Stimulated activated naive B cell treated with anti-CD40 and anti-IgM and Interleukin-4, amounts not matched to agents 10 μg/mL and 1 μg/mL and 100 μg/mL, for 72 hours (primary cell): Measurements from ENCODE around the gene CES3.
"Not testable (repeated sequence)": the region's sequence is repeated elsewhere in the genome, so short reads cannot be mapped to it uniquely, and the experiment has no call there.

Source experiments
- ATAC-seq, 2 donors: fragments of 150-1000 bp; cut with Tn5 transposase; replicated peaks; 2 replicates each; pipeline ENCODE4 v1.10.0; 2021; ENCODE audit warnings: moderate library complexity in 1 of 2
- DNase-seq: peaks from one replicate; pipeline ENCODE4 v3.0.0; 2021
- H3K27ac Mint-ChIP-seq: one replicate; pipeline ENCODE4 v1.8.0; 2022; ENCODE audit warnings: mild to moderate bottlenecking, mixed read lengths
- H3K27me3 Mint-ChIP-seq, 2 donors: one replicate each; pipeline ENCODE4 v1.8.0; 2022; ENCODE audit warnings: mixed read lengths in 2 of 2
- H3K36me3 Mint-ChIP-seq, 2 donors: one replicate each; pipeline ENCODE4 v1.8.0; 2022; ENCODE audit warnings: mixed read lengths in 2 of 2, mild to moderate bottlenecking in 1 of 2
- H3K4me1 Mint-ChIP-seq, 2 donors: one replicate each; pipeline ENCODE4 v1.8.0; 2022; ENCODE audit warnings: mixed read lengths in 2 of 2, mild to moderate bottlenecking in 1 of 2
- H3K4me3 Mint-ChIP-seq, 2 donors: one replicate each; pipeline ENCODE4 v1.8.0; 2022; ENCODE audit warnings: mild to moderate bottlenecking in 2 of 2, mixed read lengths in 2 of 2, moderate library complexity in 1 of 2
- H3K9me3 Mint-ChIP-seq, 2 donors: one replicate each; pipeline ENCODE4 v1.8.0; 2022; ENCODE audit warnings: mixed read lengths in 2 of 2, mild to moderate bottlenecking in 1 of 2

Gene CES3

DNA sequence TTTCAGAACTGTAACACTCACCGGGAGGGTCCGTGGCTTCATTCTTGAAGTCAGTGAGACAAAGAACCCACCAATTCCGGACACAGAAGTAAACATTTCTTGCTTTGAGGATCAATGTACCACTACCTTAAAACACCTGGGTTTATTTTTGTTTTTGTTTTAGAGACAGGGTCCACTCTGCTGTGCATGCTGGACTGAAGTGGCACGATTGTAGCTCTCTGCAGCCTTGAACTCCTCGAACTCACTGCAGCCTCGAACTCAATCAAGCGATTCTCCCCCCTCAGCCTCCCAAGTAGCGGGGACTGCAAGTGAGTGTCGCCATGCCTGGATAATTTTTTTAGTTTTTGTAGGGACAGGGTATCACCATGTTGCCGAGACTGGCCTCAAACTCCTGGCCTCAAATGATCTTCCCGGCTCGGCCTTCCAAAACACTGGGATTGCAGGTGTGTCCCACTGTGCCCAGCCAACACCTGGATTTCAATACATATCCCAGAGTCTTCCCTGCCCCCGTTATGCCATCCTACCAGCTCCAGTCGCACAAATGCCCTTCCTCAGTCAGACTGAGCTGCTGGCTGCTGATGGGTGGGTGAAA is 14.3 kb downstream of the CES3 start:
- Mint-ChIP-seq H3K27ac (no peak overlapping the region), H3K36me3 (no peaks in the 10 kb centered on the region), H3K4me3 (no peak overlapping the region), H3K4me1 (peaks cover 5 to 10% of the 10 kb centered on the region in 2 donors), H3K9me3 (no peaks in the 10 kb centered on the region), H3K27me3 (peaks cover 8 to 24% of the 10 kb centered on the region in 2 donors)
- DNase-seq = no peak
- no peak for ATAC-seq

GRCh38 chr16:66976746-66977145 is 15.7 kb downstream of the CES3 start:
- H3K4me3 Mint-ChIP-seq = no peak overlapping the region
- peaks cover 5 to 10% of the 10 kb centered on the region in 2 donors for H3K4me1 Mint-ChIP-seq
- no peaks in the 10 kb centered on the region for H3K9me3 Mint-ChIP-seq
- H3K36me3 Mint-ChIP-seq = no peaks in the 10 kb centered on the region
- ATAC-seq = no peak
- peaks cover 8 to 24% of the 10 kb centered on the region in 2 donors for H3K27me3 Mint-ChIP-seq
- no peak for DNase-seq
- H3K27ac Mint-ChIP-seq = no peak overlapping the region

GRCh38 chr16:66977341-66978113 is 16.5 kb downstream of the CES3 start:
- no peak overlapping the region for H3K27ac Mint-ChIP-seq

GRCh38 chr16:66979011-66979717 is 18.1 kb downstream of the CES3 start:
- Mint-ChIP-seq H3K9me3 (no peaks in the 10 kb centered on the region), H3K27me3 (peaks cover 8 to 15% of the 10 kb centered on the region in 2 donors), H3K27ac (no peak overlapping the region), H3K36me3 (no peaks in the 10 kb centered on the region), H3K4me3 (no peak overlapping the region), H3K4me1 (peaks cover 5 to 10% of the 10 kb centered on the region in 2 donors)
- DNase-seq (no peak), ATAC-seq (no peak)

More at GRCh38 chr16:66977341-66978113, 16.5 kb downstream of the CES3 start:
- no peaks in the 10 kb centered on the region for H3K9me3 Mint-ChIP-seq
- ATAC-seq (peak; percentile 99), DNase-seq (peak; percentile 71)
- H3K36me3 Mint-ChIP-seq = no peaks in the 10 kb centered on the region
- no peak overlapping the region for H3K4me3 Mint-ChIP-seq
- H3K4me1 Mint-ChIP-seq = peaks cover 5 to 10% of the 10 kb centered on the region in 2 donors
- H3K27me3 Mint-ChIP-seq = peaks cover 8 to 24% of the 10 kb centered on the region in 2 donors

GRCh38 chr16:66983033-66983432 is 22.0 kb downstream of the CES3 start:
- Mint-ChIP-seq H3K36me3 (no peaks in the 10 kb centered on the region), H3K9me3 (no peaks in the 10 kb centered on the region), H3K27me3 (peaks cover 0 to 7% of the 10 kb centered on the region in 2 donors), H3K4me1 (no peaks in the 10 kb centered on the region), H3K27ac (no peak overlapping the region), H3K4me3 (no peak overlapping the region)
- ATAC-seq (no peak), DNase-seq (no peak)

GRCh38 chr16:66984892-66985311 is 23.8 kb downstream of the CES3 start:
- peak; percentile 72 to 80 for ATAC-seq
- H3K4me1 Mint-ChIP-seq = no peaks in the 10 kb centered on the region
- peak overlapping the region; percentile 31 for H3K27ac Mint-ChIP-seq

GRCh38 chr16:66986559-66986958 is 25.5 kb downstream of the CES3 start:
- no peak for DNase-seq
- H3K36me3 Mint-ChIP-seq = no peaks in the 10 kb centered on the region
- H3K27me3 Mint-ChIP-seq = peaks cover 0 to 9% of the 10 kb centered on the region in 2 donors
- H3K9me3 Mint-ChIP-seq = no peaks in the 10 kb centered on the region
- H3K27ac Mint-ChIP-seq = no peak overlapping the region
- H3K4me3 Mint-ChIP-seq = no peak overlapping the region
- no peak for ATAC-seq
- H3K4me1 Mint-ChIP-seq = no peaks in the 10 kb centered on the region

More at GRCh38 chr16:66984892-66985311, 23.8 kb downstream of the CES3 start:
- no peaks in the 10 kb centered on the region for H3K36me3 Mint-ChIP-seq
- H3K9me3 Mint-ChIP-seq = no peaks in the 10 kb centered on the region
- DNase-seq = no peak
- H3K27me3 Mint-ChIP-seq = peaks cover 0 to 9% of the 10 kb centered on the region in 2 donors
- no peak overlapping the region for H3K4me3 Mint-ChIP-seq

DNA sequence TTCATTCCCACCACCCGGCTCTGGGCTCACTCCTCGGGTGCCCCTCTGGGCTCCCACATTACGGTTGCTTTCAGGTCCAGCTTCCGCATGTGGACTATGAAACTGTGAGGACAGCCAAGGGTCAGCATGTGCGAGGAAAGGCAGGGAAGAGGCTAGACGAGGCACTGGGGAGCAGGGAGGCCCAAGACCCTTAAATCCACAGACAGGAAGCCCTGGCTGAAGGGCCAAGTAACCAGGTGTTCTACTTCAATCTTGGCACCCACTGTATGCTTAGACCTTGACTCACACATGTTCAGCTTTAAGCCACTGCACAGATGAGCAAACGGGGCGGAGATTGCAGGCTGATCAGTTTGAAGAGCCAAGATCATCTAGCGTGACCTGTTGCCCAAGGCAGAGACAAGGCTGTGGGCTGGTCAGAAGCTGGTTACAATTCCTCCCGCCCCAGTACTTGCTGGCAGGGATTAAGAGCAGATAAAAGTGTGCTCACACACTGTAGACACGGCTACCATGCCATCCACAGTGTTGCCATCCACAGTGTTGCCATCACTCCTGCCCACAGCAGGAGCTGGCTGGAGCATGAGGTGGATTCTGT is 27.2 kb downstream of the CES3 start, which contains the start of gene CES4A:
Gene CES4A, plus strand, starts transcription at position 393 of the 592 bp plus-strand sequence. Its CDS starts 184 bp downstream, at position 577.
- DNase-seq = no peak
- Mint-ChIP-seq H3K4me1 (no peaks in the 10 kb centered on the region), H3K36me3 (no peaks in the 10 kb centered on the region), H3K4me3 (no peak within 1 kb of the TSS), H3K27ac (no peak within 1 kb of the TSS), H3K9me3 (no peaks in the 10 kb centered on the region), H3K27me3 (peaks cover 0 to 9% of the 10 kb centered on the region in 2 donors)
- no peak for ATAC-seq

- no peak overlapping the region for H3K4me3 Mint-ChIP-seq
- ATAC-seq = no peak
- DNase-seq = no peak
- no peaks in the 10 kb centered on the region for H3K36me3 Mint-ChIP-seq
- no peaks in the 10 kb centered on the region for H3K4me1 Mint-ChIP-seq
- H3K27ac Mint-ChIP-seq = no peak overlapping the region
- no peaks in the 10 kb centered on the region for H3K9me3 Mint-ChIP-seq
- peaks cover 0 to 9% of the 10 kb centered on the region in 2 donors for H3K27me3 Mint-ChIP-seq
Observed at GRCh38 chr16:66991545-66992077, 30.5 kb downstream of the CES3 start.

GRCh38 chr16:66993558-66993957 is 32.5 kb downstream of the CES3 start:
- H3K4me3 Mint-ChIP-seq, ATAC-seq, H3K9me3 Mint-ChIP-seq, DNase-seq, H3K36me3 Mint-ChIP-seq, H3K27me3 Mint-ChIP-seq, H3K4me1 Mint-ChIP-seq, H3K27ac Mint-ChIP-seq: not testable (repeated sequence)

DNA sequence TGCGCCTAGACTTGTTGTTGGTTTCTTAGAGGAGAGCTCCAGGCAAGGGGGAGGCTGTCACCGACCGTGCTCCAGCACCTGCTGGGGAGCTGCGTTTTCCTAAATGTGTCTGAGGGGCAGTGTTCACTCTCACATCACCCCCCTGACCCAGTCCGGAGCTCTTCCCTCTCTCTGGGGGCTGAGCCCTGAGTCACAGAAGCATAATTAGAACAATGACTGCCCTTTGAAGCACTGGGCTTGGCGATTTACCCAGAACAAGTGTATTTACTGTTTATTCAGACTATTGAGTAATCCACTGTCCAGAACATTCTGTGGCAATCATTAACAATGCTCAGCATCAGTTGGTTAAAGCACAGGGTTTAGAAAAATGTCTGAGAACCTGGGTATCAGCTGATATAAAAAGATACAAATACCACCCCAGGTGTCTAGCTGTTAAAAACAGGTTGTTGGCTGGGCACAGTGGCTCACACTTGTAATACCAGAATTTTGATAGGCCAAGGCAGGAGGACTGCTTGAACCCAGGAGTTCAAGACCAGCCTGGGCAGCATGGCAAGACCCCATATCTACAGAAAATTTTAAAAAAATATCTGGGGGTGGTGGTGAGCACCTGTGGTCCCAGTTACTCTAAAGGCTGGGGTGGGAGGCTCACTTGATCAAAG is 35.4 kb downstream of the CES3 start:
- peaks cover 0 to 7% of the 10 kb centered on the region in 2 donors for H3K27me3 Mint-ChIP-seq
- no peak overlapping the region for H3K27ac Mint-ChIP-seq
- DNase-seq = no peak
- ATAC-seq = no peak
- no peaks in the 10 kb centered on the region for H3K36me3 Mint-ChIP-seq
- peaks cover 8 to 11% of the 10 kb centered on the region in 2 donors for H3K4me1 Mint-ChIP-seq
- H3K9me3 Mint-ChIP-seq = no peaks in the 10 kb centered on the region
- no peak overlapping the region for H3K4me3 Mint-ChIP-seq

- H3K4me1 Mint-ChIP-seq = peaks cover 11 to 12% of the 10 kb centered on the region in 2 donors
- H3K27ac Mint-ChIP-seq = no peak overlapping the region
- no peaks in the 10 kb centered on the region for H3K9me3 Mint-ChIP-seq
- DNase-seq (no peak), ATAC-seq (no peak)
- H3K36me3 Mint-ChIP-seq = no peaks in the 10 kb centered on the region
- no peak overlapping the region for H3K4me3 Mint-ChIP-seq
- H3K27me3 Mint-ChIP-seq = peaks cover 0 to 7% of the 10 kb centered on the region in 2 donors
Observed at GRCh38 chr16:66996983-66997358, 35.9 kb downstream of the CES3 start.

DNA sequence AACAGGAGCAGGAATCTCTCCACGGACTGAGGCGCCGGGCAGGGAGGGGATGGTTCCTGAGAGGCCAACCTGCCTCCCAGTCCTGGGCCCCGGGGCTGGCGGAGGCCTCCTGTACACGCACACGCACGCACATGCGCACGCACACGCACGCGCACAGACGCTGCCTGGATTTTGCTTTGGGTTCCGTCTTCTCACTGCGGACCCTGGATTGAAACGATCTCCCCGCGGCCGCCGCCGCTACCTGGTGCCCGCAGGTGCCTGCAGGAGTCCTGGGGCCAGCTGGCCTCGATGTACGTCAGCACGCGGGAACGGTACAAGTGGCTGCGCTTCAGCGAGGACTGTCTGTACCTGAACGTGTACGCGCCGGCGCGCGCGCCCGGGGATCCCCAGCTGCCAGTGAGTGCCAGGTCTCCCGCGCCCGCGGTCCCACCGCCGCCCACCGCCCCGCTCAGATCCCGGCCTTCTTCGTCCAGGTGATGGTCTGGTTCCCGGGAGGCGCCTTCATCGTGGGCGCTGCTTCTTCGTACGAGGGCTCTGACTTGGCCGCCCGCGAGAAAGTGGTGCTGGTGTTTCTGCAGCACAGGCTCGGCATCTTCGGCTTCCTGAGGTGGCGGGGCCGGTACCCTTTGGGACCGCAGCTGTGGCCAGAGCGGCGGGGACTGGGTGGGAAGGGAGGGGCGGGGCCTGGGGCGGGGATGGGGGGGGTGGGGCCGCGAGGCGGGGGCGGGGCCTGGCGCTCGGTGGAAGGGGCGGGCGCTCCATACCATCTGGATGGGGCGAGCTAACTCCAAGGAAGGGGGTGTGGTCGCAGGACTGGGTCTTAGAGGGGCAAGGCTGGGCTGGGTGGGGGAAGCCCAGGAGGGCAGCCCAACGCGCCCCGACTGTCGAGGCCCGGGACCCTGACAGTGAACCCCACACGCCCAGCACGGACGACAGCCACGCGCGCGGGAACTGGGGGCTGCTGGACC is 39.6 kb downstream of the CES3 start:
- ATAC-seq (peak; percentile 79 to 85), DNase-seq (peak; percentile 26)
- peak overlapping the region; percentile 81 for H3K27ac Mint-ChIP-seq
- H3K36me3 Mint-ChIP-seq = peaks cover 0 to 2% of the 10 kb centered on the region in 2 donors
- peak overlapping the region; percentile 81 to 85 for H3K4me3 Mint-ChIP-seq
- no peaks in the 10 kb centered on the region for H3K9me3 Mint-ChIP-seq
- H3K4me1 Mint-ChIP-seq = peaks cover 11 to 12% of the 10 kb centered on the region in 2 donors
- peaks cover 15 to 21% of the 10 kb centered on the region in 2 donors for H3K27me3 Mint-ChIP-seq
